GM21825 (cell line): ENCODE results near the gene PEMT.

Experiments used
- ATAC-seq: cut with Tn5 transposase; IDR thresholded peaks from one replicate; pipeline ENCODE4 v1.9.1; 2021; ENCODE audit warnings: mild to moderate bottlenecking, moderate library complexity; ENCODE audit not compliant: unreplicated experiment

The PEMT gene

DNA sequence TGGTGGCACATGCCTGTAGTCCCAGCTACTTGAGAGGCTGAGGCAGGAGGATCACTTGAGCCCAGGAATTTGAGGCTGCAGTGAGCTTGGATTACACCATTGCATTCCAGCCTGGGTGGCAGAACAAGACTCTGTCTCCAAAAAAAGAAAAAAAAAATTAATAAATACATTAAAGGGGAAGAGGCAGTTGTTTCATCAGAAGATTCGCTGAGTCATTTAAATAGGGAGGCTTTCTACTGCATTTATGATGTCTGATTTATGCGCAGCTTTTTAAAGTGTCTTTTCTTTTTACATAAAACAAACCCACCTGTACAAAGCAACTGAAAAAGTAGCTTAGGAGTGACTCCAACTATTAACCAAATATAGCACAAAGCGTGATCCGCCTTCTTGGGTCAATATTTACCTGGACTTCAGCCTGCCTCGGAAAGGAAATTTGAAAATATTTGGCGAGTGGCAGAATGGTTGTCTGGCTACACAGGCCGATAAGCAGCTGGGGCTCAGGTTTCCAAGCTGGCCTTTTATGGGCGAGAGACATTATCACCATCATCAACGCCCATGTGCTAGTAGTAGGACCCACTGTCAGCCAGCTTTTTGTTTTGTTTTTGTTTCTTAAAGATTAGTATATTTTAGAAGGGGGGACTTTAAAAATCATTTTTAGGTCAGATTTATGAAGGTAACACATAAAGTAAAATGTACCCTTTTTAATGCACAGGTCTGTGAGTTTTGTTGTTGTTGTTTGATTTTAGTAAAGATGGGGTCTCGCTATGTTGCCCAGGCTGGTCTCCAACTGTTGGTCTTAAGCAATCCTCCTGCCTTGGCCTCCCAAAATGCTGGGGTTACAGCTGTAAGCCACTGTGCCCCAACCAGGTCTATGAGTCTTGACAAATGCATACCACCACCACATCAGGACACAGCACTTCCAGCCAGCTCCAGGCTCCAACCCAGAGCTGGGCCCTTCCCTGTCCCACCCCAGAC, 52.8 kb downstream of the PEMT start:
- no peak for ATAC-seq

- no peak for ATAC-seq
These were observed 54.0 kb downstream of the PEMT start for GRCh38 chr17:17537311-17538099.

- ATAC-seq, result no peak
These were observed 54.8 kb downstream of the PEMT start for GRCh38 chr17:17536702-17537101.

GRCh38 chr17:17535957-17536356, 55.6 kb downstream of the PEMT start:
- no peak for ATAC-seq

DNA sequence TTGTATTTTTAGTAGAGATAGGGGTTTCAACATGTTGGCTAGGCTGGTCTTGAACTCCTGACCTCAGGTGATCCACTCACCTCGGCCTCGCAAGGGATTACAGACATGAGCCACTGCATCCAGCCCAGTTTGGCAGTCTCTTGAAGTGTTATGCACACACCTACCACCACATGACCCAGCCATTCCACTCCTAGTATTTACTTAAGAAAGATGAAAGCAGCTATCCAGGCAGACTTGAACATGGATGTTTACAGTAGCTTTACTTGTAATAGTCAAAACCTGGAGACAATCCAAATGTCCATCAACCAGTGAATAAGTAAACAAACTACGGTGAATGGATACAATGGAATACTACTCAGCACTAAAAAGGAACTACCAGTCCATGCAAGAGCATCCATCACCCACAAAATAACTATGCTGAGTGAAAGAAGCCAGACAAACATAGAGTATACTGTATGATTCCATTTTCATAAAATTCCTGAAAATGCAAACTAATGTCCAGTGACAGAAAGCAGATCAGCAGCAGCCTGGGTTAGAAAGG, 57.5 kb downstream of the PEMT start:
- no peak for ATAC-seq

GRCh38 chr17:17532991-17533390, 58.5 kb downstream of the PEMT start:
- ATAC-seq, result no peak

DNA sequence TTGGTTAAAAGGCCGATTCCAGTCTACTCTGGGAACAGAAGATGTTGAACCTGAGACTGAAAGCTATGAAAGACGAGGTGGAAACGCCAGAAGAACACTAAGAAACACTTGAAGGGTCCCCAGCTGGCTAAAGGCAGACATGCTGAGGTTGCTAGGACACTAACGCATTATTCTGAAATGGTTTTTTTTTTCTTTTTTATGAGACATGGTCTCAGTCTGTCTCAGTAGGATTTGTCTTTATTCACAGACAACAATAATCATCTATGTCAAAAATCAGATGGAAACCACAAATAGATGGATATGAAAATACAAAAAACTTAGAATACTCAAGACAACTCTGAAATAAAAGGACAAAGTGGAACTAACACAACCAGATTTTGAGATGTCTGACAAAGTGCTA, 60.4 kb downstream of the PEMT start:
- ATAC-seq, result no peak

- ATAC-seq, result no peak
These were observed 62.5 kb downstream of the PEMT start for GRCh38 chr17:17528696-17529652.

- ATAC-seq, result no peak
These were observed 63.5 kb downstream of the PEMT start for GRCh38 chr17:17527956-17528500.

DNA sequence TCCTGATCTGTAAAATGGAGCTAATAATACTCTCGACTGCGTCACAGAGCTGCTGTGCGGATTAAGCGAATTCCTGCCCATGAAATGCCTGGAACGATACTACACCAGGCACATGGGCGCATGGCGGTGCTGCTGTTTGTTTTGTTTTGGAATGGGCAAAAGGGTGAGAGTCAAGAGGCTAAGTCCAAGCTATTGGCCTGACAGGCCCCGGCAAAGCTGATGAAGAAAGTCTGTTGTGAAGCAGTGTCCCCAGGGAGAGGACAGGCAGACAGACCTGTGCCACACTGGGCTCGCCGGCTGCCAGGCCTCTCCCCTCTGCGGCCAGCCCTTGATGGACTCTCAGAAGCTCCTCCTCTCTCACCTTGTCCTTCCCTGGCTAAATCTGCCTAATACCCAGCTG, 64.0 kb downstream of the PEMT start:
- no peak for ATAC-seq

DNA sequence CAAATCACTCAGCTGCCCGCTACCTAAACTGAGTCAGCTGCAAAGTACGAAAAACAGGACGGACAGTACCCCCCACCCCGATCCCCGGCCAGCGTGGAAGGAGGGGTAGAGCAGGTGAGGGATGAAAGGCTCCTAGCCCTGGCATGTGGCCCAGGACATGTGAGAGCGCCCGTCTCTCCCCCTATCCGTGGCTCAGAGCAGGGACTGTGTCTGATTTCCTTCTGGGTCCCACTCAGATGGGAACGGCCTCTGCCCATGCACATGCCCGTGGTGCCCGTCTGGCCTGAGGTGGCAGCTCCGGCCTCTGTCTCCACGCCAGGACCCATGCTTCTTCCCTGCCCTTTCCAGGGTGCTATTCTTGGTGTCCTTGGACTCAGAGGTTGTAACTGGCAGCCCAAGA, 65.1 kb downstream of the PEMT start:
- no peak for ATAC-seq

DNA sequence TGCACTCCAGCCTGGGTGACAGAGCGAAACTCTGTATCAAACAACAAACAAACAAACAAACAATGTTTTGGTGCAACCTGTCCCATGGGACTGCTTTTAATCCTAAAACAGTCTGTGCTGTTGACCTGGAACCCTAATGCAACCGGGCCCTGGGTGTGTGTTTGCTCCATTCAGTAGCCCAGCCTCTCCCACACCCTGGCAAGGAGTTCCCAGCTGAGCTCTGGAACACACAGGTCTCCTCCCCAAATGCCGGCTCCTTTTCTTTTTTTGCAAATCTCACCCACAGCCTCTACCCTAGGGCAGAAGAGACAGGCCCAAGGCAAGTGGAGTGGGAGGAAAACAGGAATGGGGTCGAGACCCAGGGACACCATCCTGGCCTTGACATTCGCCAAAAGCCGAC, 65.6 kb downstream of the PEMT start:
- ATAC-seq, result no peak

DNA sequence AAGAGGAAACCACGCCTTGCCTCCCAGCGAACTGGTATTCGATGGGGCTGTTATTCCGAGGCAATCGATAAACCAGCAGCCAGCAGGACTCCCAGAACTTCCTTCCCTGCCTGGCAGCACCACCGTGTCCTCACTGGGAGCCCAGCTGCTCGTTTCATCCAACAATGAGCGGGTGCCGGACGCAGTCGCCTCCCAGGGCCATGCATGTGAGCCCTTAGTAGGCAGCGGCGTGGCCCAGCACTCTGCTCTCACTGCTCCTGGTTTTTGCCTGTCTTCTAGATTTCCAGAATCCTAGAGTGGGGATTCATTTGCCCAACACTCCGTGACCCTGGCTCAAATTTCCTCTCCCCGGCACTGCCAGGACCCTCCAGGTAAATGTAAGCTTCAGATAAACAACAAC, 66.2 kb downstream of the PEMT start:
- ATAC-seq, result no peak

- no peak for ATAC-seq
These were observed 67.6 kb downstream of the PEMT start for GRCh38 chr17:17523731-17524490.

GRCh38 chr17:17523001-17523730, 68.3 kb downstream of the PEMT start:
- ATAC-seq, result no peak

DNA sequence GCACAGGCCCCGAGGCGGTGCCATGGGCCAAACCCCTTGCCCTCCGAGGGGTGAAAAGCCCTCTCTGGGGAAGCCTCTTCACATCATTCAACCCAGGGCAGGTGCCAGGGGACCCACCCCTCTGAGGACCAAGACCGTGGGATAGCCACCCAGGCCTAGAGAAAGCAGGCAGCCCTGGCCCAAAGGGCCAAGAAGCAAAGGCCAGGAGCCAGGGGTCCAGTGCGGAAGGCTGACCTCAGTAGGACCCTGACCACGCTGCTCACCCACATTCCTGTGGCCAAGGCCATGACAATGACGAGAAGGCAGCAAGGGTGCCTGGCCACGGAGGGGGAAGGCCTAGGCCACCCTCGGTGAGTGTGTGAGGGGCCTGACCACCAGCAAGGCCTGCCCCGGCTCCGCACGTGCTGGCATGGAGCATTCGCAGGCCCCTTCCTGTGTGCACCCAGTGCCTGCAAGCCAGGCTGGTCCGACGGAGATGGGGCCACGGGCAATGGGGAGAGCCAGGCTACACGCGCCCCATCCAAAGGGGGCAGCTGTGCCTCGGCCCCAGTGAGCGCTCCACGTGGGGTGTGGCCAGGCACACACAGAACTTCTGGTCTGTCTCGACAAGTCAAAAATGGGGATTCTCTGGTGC, 70.8 kb downstream of the PEMT start:
- no peak for ATAC-seq

- no peak for ATAC-seq
These were observed 71.6 kb downstream of the PEMT start for GRCh38 chr17:17519886-17520285.

GRCh38 chr17:17518951-17519350, 72.6 kb downstream of the PEMT start:
- no peak for ATAC-seq
